Astrocyte (in vitro differentiated cells and primary cell): Measurements from ENCODE around the gene APBB2.

Source experiments
- CTCF ChIP-seq: IDR thresholded peaks from 2 replicates; pipeline ENCODE4 v1.5.1; 2011; ENCODE audit warnings: low read depth, mild to moderate bottlenecking, inconsistent platforms, low read length, moderate library complexity; ENCODE audit not compliant: insufficient read depth
- EZH2 ChIP-seq: IDR thresholded peaks from 2 replicates; pipeline ENCODE4 v1.6.1; 2012; ENCODE audit warnings: mild to moderate bottlenecking, low read length, inconsistent platforms; ENCODE audit not compliant: insufficient read depth

GRCh38 chr4:41069257-41069656 is 145.1 kb downstream of the APBB2 start:
- TF ChIP-seq CTCF = no peak
- TF ChIP-seq EZH2 = no peak
